HG02970 (cell line): Measurements from ENCODE around the gene KCTD5.
A peak's percentile ranks its signal among the peaks of the same experiment; 100 is the strongest.
"Not testable (repeated sequence)": the region's sequence is repeated elsewhere in the genome, so short reads cannot be mapped to it uniquely, and the experiment has no call there.

Experiments used
- ATAC-seq: cut with Tn5 transposase; IDR thresholded peaks from one replicate; pipeline ENCODE4 v1.9.1; 2021; ENCODE audit warnings: mild to moderate bottlenecking, moderate library complexity, moderate number of reproducible peaks; ENCODE audit not compliant: unreplicated experiment, low FRiP score

The KCTD5 gene

GRCh38 chr16:2682209-2683021, at the start of gene KCTD5:
Gene KCTD5 (plus strand): TSS chr16:2682523. CDS start chr16:2682549, 26 bp downstream.
- ATAC-seq = peak; percentile 65

- ATAC-seq = not testable (repeated sequence)
These were observed 43.1 kb upstream of the KCTD5 start for GRCh38 chr16:2639071-2639721.

- not testable (repeated sequence) for ATAC-seq
These were observed 42.6 kb upstream of the KCTD5 start for GRCh38 chr16:2639722-2640072.

GRCh38 chr16:2642561-2642960, 39.8 kb upstream of the KCTD5 start:
- ATAC-seq = not testable (repeated sequence)

- not testable (repeated sequence) for ATAC-seq
These were observed 37.4 kb upstream of the KCTD5 start for GRCh38 chr16:2644754-2645453.

- ATAC-seq = not testable (repeated sequence)
These were observed 31.0 kb upstream of the KCTD5 start for GRCh38 chr16:2651268-2651871.

- ATAC-seq = not testable (repeated sequence)
These were observed 28.4 kb upstream of the KCTD5 start for GRCh38 chr16:2653915-2654314.

- not testable (repeated sequence) for ATAC-seq
These were observed 27.4 kb upstream of the KCTD5 start for GRCh38 chr16:2654949-2655348.

- no peak for ATAC-seq
These were observed 25.3 kb upstream of the KCTD5 start for GRCh38 chr16:2656985-2657384.

- ATAC-seq = not testable (repeated sequence)
These were observed 24.5 kb upstream of the KCTD5 start for GRCh38 chr16:2657803-2658202.

- ATAC-seq = not testable (repeated sequence)
These were observed 22.8 kb upstream of the KCTD5 start for GRCh38 chr16:2659560-2659959.

GRCh38 chr16:2660014-2660662, 22.2 kb upstream of the KCTD5 start:
- not testable (repeated sequence) for ATAC-seq

- not testable (repeated sequence) for ATAC-seq
These were observed 21.5 kb upstream of the KCTD5 start for GRCh38 chr16:2660755-2661373.

- no peak for ATAC-seq
These were observed 18.5 kb upstream of the KCTD5 start for GRCh38 chr16:2663553-2664546.

- no peak for ATAC-seq
These were observed 17.7 kb upstream of the KCTD5 start for GRCh38 chr16:2664574-2664982.

GRCh38 chr16:2666671-2667070, 15.7 kb upstream of the KCTD5 start:
- not testable (repeated sequence) for ATAC-seq

- ATAC-seq = not testable (repeated sequence)
These were observed 12.7 kb upstream of the KCTD5 start for GRCh38 chr16:2669587-2669986.

GRCh38 chr16:2670017-2670416, 12.3 kb upstream of the KCTD5 start:
- not testable (repeated sequence) for ATAC-seq

GRCh38 chr16:2671193-2671592, 11.1 kb upstream of the KCTD5 start:
- not testable (repeated sequence) for ATAC-seq
